GM19468 (cell line): ENCODE measurements around the gene GRIK4.

ENCODE experiments used
- ATAC-seq: cut with Tn5 transposase; IDR thresholded peaks from one replicate; pipeline ENCODE4 v1.9.1; 2021; ENCODE audit warnings: mild to moderate bottlenecking, moderate library complexity, moderate number of reproducible peaks; ENCODE audit not compliant: unreplicated experiment; ENCODE audit errors: extremely low read depth

GRIK4 gene

DNA sequence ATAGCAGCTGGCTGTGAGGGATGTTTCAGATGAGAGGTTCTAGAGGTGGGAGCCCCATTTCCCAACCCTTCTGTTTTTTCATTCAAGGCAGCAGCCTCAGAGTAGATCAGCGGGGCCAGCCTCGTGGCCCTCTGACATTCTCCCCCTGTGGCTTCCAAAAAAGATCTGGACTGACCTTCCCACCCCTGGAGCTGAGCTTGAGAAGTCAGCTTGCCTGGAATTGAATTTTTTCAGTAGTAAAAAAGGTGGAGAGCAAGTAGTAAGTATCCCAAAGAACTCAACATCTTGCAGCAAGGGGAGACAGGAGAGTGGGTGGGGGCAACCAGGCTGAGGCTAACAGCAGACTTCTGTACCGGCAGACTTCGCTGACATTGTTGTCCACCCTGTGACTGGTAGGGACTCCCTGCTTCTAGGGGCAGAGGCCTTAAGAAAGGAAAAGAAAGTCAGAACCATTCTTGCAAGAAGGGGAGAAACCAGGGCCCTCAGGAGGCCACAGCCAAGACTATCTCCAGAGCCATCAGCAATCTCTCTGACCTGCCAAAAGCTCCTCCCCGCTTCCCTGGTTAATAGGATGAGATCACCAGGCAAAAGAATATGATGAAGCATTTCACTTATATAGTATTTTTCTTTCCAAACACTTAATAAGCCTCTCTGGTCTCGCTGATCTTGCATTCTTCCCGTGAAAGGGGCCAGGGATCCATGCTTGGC lies 2.0 kb upstream of the GRIK4 start:
- no peak for ATAC-seq

DNA sequence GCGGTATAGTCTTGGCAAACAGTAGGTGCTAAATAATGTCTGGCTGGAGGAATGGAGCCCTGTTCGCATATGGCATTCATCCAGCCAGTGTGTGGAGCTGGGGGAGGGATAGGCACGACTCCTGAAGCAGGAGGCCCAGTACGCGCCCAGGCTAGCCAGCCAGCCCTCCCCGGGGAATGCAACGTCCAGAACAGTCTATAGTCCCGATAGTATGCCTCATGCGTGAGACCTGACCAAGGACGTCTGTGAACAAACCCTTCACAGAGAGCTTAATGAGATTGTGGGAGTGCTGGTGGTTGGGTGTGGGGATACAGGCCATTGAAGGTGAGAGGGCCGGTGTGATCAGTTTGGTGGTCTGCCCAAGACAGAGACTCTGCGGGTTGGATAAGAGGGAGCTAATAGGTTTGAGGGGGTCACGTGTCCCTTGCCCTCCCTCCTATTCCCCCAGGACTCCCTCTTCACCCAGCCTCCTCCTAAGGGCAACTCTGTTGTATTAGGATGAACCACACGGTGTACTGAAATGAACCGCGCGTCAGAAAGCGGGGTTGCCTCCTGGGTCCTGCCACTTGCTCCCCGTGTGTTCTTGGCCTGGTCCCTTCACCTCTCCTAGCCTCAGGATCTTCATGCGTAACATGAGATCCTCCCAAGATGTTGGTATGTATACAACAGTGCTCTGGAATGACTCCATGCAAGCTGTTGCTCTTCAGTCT lies 987 bp upstream of the GRIK4 start:
- ATAC-seq = no peak

DNA sequence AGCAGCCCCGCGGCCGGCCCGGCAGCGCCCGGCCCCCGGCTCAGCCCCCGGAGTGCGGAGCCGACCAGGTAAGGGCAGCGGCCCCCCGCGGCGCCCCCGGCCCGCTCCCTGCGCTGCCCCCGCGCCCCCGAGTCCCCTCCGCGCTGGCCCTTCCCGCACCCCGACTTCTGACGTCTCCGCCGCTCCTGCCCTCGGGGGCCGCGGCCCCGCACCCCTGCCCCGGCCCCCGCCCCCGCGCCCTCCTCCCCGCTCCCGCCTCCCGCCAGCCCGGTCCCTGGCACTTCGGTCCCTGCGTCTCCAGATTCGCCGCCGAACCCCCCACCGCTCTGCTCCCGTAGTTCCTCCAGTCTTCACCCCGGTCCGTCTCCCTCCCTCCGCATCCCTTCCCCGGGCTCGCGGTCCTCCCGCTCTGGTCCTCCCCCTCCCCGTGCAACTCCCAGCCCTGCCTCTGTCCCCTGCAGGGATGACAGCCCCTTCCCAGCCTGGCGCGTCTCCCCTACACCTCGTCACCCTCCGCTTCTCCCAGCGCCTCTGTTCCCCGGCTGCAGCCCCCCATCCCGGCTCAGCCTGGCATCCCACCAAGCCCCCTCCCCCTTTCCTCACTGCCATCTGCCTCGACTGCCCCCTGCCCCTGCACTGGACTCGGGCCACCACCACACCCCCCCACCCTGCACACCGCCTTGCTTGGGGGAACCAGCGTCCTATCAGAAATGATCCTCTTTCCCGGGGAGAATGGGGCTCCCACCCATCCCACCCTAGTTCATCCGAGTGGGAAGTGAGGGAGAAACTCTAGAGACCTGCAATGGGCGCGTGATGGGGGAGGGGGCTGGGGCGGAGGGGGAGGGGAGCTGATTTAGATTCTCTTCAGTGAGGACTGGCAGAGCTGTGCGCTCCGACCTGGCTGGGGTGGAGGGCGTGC lies 531 bp downstream of the GRIK4 start:
- ATAC-seq = no peak

DNA sequence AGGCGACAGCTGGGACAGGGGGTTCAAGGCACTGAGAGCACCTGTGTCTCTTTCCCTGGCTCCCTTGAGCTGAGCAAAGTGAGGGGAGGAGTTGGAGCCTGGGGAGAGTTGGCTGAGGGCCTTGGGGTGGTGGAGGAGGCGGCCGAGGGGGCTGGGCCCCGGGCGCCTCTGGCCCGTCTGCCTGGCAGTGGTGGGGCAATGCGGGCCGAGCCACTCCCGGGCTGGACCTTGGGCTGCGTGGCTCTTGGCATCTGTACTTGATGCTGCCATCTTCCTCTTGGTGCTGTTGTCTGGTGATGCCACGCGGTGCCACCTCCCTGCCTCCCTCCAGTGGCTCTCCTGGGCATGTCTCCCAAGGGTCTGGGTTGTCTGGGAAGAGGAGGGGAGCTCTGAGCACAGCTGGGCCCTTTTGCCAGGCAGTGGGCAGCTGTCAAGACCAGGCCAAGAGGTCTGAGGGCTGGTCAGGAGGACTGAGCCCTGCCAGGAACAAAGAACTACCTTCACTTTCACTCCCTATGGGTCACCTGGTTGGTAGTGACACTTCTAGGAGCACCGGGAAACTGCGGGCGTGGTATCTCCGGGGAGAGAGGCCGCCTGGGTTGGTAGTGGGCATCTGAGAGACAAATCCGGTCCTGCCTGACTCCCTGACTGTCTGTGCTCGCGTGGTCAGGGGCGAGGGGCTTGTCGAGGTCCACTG lies 1.3 kb downstream of the GRIK4 start:
- no peak for ATAC-seq

DNA sequence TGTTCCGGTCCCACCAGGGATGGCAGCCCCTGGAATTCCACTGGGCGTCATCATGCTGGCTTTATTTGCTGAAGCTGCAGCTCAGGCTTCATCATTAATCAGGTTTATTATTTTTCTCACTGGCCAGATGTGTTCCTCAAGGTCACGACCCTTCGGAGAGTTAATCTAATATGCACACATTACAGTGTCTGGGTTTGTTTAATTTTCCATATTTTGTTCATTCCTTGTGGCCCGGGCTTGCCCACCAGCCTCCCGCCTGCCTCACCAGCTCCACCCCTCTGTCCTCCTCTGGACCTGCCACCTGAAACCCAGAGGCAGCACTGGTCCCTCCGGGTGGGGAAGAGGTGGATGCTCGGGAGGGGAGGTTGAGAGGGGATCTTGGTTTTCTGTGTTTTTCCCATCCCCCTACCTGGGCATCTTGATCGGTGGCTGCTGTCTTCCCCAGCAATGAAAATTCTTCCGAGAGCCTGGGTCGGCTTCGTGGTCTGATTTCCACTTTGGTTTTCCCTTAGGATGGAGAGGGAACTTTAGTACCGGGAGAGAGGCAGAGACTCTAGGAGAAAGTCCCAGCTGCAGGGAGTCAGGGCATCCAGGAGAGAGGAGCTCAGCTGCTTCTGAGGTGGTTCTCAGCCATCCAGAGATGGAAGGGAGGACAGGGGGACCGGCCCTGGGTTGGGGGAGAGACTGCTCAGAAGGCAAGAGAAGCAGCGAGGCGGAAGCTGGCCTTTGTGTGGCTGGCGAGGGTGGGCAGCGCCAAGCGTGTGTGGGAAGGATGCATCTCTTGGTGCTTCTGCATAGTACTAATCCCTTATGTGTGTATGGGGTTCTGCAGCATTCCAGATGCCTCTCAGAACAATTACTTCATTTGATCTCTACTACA lies 2.1 kb downstream of the GRIK4 start:
- no peak for ATAC-seq

DNA sequence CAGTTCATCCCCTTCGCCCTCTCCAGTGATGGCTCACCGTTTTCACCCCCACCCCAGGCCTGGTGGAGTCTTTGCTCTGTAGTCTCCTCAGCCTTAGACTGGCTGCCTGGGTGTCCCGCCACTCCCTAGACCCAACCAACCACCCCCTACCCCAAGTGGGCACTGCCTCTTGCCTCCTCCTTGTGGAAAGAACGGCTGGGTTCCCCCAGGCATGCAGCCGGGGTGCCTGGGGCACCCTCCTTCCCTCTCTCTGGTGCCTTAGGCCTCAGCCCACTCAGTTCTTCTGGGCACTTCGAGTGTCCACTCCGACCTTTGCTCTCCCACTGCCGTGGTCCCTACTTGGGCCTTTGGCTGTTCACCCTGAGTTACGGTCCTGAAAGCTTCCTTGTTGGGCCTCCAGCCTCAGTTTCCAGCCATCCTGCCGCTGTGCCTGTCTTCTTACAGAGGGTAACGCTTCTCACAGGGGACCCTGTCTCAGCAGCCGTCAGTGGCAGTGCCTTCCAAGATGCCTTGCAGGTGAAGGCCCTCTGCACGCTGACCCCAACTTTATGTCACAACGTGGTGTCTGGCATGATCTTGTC lies 3.1 kb downstream of the GRIK4 start:
- ATAC-seq = no peak

DNA sequence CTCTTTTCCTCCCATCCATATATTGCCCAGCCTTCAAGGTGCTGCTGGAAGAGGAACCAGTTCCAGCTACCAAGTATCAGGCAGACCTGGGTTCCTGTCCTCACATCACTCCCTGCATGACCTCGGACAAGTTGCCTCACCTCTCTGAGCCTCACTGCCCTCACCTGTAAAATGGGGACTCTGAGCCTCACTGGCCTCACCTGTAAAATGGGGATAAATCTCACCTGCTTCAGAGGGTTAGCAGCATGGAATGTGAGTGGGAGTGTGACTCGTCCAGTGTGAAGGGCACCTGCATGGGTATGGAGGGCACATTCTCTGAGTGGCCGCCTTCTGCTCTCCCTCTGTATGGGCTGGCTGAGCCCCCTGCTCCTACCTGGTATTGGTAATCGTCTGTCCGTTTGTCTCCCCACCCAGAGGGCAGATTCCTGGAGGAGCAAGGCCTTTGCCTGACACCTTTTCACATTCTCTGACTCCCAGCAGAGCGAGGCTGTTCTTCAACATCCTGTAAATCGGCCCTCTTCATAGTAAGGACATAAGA lies 3.7 kb downstream of the GRIK4 start:
- ATAC-seq = no peak

DNA sequence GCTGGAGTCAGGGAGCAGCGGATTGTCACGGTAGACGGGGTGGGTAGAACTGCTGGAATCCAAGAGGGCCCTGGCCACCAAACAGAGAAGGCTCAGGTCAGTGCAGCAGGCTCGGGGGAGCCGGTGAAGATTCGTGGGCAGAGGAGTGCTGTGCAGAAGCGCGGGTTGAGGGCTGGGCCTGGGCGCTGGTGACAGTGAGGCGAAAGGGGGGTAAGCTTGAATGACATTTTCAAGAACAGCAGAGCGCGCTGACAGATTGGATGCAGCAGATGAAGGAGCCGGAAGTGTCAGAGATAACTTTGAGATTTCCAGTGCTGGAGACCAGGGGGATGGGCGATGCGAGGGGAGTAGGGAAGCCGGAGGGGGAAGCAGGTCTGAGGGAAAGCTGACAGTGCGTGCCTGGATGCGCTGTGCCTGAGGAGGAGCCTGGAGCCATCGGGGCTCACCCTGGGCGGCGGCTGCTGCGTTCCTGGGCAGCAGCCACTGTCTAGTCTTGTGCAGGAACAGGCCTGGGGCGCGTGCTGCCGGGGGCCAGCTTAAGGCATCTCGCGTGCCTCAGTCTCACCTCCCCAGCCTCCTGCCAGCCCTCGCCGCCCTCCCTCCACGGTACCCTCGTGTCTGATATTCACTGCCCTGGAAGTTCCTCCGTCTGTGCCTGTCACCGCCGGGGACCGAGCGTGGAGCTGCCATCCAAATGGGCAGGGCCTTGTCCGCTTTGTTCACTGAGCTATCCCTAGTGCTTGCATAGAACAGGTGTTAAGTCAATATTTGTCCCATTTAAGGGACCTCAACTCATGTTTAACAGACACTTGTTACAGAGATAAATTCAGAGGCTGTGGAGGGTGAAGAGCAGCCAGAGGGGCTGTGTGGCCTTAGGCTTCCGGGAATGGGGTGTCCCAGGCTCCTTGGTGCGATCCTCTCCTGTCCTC lies 5.2 kb downstream of the GRIK4 start:
- no peak for ATAC-seq

DNA sequence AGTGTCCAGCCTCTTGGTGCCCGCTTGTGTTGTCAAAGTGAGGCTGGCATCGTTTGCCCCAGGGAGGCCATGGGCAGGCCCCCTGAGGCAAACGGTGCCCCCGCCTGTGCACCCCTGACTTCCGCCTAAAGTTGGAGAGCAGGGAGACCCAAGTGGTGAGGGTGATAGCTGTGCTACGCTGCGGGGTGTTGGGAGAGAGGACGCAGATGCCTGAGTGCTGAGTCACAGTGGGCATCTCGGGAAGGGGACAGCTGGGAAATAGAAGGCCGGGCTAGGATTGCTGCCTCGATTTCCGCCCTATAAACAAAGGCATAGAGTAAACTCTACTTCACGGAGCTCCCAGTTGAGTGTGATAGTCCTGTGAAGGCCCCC lies 5.8 kb downstream of the GRIK4 start:
- no peak for ATAC-seq

DNA sequence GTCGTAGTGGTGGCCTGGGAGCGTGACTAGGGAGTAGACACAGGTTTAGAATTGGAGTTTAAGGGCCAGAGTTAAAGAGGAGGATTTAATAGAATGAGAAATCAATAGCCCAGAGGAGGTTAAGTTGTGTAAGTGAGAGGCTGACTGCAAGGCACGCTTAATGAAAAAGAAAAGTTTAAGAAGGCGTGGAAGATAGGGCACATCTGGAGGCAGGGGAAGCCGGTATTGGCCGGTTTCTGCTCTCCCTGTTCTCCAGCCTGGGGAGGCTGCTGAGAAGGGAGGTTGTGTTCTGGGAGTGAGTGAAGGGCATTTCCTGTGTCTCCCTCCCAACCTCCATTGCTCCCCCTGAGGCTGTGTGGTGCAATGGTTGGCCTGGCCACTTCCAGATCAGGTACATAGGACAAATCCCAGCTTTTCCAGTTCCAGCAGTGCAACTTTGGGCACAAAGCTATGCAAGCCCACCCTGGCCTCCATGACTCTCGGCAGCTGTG lies 6.3 kb downstream of the GRIK4 start:
- ATAC-seq = no peak

DNA sequence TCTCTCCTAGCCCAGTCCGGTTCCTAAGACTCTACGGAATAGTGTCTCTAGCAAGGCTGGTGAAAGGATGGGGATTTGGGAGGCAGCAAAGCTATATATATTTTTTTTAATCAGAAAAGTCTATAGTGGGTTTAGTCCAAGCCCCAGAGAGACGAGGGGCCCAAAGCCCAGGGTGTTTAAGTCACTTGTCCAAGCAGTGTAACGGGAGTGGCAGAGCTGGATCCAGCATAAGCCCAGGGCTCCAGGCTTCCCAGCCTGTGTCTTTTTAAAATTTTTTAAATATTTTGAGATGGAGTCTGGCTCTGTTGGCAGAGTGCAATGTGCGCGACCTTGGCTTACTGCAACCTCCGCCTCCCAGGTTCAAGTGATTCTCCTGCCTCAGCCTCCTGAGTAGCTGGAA lies 6.8 kb downstream of the GRIK4 start:
- ATAC-seq = no peak

DNA sequence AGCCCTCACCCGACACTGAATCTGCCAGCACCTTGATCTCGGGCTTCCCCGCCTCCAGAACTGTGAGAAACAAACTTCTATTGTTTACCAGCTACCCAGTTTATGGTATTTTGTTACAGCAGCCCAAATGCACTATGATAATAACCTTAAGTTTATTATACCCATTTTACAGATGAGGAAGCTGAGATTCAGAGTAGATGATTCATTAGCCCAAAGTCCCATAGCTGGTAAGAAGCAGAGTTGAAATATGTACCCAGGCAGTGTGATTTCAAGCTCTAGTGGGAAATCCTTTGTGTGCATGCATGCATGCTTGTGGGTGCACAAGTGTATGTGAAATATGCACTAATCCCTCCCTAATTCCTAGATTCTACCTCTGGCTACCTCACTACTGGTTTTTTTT lies 7.9 kb downstream of the GRIK4 start:
- no peak for ATAC-seq

DNA sequence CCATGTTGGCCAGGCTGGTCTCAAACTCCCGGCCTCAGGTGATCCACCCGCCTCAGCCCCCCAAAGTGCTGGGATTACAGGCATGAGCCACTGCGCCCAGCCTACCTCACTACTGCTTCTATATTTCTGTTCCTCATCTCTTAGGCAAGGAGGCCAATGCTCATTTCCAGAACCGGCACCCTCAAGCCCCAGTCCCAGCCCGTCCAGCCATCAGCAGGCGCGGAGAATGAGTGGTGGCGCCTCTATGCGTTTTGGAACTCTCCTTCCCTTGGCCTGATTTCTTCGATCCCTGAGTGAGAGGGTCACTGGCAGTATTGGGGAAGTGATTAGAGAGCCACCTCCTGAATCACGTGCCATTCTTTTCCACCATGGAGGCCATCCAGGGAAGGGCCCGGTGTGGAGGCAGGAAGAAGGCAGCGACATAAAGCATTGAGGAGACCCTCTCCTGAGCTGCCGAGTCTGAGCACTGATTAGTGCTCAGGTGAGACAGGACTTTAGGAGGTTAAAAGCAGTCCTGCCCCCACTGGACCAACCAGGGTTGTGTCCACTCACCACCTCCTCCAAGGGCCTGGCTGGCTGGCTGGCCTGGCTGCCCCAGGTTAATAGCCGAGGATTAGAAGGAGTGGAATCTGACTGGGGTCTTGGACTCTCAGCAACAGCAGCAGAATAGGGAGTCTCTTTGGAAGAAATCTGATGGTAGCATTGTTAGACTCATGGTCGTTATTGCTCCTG lies 8.7 kb downstream of the GRIK4 start:
- no peak for ATAC-seq

DNA sequence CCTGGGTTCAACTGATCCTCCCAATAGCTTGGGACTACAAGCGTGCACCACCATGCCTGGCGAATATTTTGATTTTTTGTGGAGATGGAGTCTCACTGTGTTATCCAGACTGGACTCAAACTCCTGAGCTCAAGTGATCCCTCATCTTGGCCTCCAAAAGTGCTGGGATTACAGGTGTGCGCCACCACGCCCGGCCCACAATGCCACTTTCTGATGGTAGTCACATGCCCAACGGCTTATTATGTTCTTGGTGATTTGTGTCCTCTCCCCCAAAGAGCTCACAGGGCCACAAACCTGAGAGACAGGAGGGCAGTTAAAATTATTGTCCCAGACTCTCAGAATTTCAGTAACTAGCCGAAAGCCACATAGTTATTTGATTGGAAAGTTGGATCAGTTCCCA lies 9.6 kb downstream of the GRIK4 start:
- no peak for ATAC-seq

DNA sequence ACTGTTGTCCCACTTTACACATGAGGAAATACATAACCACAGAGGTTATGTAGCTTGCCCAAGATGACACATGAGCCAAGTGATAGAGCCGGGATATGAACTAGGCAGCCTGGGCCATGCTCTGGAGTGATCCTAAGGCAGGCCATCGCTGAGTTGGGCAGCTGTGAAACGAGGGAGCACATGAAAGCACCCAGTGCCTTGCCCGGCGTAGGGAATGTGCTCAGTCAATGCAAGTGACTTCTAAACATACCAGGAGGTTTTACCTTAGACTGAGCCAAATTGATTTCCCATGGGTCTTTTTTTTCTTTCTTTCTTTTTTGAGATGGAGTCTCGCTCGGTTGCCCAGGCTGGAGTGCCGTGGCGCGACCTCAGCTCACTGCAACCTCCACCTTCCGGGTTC lies 10.5 kb downstream of the GRIK4 start:
- ATAC-seq = no peak

DNA sequence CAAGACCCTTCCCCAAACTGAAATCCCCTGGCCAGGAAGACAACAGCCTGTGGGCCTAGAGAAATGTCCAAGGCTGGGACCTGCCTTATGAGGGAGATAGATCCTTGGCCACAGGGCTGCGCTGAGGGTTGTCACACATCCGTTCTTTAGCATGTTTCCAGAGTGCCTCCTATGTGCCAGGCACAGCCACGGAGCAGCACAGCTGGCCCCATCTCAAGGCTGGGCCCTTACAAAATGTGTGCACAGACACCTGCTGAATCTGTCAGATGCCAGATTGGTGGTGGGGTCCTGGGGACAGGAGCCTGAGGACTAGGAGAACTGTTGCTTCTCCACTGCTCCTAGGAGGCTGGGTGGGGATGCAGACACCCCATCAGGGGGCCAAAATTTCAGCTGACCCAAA lies 11.2 kb downstream of the GRIK4 start:
- no peak for ATAC-seq

DNA sequence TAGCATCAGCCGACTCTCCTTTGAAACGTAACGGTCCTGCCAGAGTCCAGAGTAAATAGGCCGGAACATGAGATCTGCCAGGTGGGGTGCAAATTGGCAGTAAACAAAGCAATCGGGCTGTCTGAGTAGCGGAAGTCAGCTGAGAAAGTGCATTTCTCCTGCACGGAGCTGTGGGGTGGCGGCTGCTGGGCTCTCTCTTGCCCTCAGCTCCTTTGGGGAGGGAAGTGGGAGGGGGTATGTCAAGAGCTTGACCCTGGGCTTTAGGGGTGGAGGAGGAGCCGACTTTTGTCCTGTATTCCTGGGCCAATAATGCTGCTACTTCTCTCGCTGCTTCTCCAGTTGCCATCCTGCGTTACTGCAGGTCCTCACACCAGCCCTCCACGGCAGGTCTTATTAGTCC lies 11.6 kb downstream of the GRIK4 start:
- ATAC-seq = no peak
